Adrenal gland (tissue), 12 donors: Measurements from ENCODE around the gene ASTN2. TPM values are rescaled to one million over a fixed set of nuclear protein-coding genes. Genes with fewer than 3 reads are reported as not detected.
"Not testable (repeated sequence)": the region's sequence is repeated elsewhere in the genome, so short reads cannot be mapped to it uniquely, and the experiment has no call there.

Experiments
- DNase-seq, 7 donors: peaks; one replicate each; pipeline ENCODE4 v3.0.0-alpha.2; 2019 to 2020
- H3K27ac ChIP-seq, 5 donors: fragments of 200-600 bp; sonication (generic) in 4 of 5; 1 replicate in 3 of 5; 2 replicates in 2 of 5; pipeline versions ENCODE4 v1.5.1 to v1.8.0; 2016 to 2020; ENCODE audit warnings: mild to moderate bottlenecking in 1 of 5
- H3K27me3 ChIP-seq: fragments of 200-600 bp; 2 replicates; pipeline ENCODE4 v1.8.0; 2021
- H3K36me3 ChIP-seq, 2 donors: fragments of 200-600 bp; replicated peaks in 1 of 2; 1 replicate in 1 of 2; 2 replicates in 1 of 2; pipeline versions ENCODE4 v1.5.1 to v1.8.0; 2018 to 2022
- H3K4me1 ChIP-seq, 2 donors: fragments of 200-600 bp; replicated peaks in 1 of 2; 1 replicate in 1 of 2; 2 replicates in 1 of 2; pipeline versions ENCODE4 v1.5.1 to v1.8.0; 2018 to 2021
- H3K4me3 ChIP-seq, 4 donors: fragments of 200-600 bp; sonication (generic) in 3 of 4; one replicate each; pipeline ENCODE4 v1.5.1; 2016 to 2018
- H3K9me3 ChIP-seq, 3 donors: fragments of 200-600 bp; sonication (generic) in 1 of 3; replicated peaks in 1 of 3; 1 replicate in 2 of 3; 2 replicates in 1 of 3; pipeline versions ENCODE4 v1.5.1 to v1.8.0; 2016 to 2021
- CTCF ChIP-seq, 6 experiments: fragments of 450-650 bp in 4 of 6; fragments of 200-600 bp in 2 of 6; sonication (generic) in 1 of 6; IDR thresholded peaks; 1 replicate in 5 of 6; 2 replicates in 1 of 6; pipeline versions ENCODE4 v1.5.1 to v1.8.0; 2016 to 2021; ENCODE audit warnings: antibody characterized with exemption in 6 of 6, mild to moderate bottlenecking in 2 of 6, moderate library complexity in 1 of 6
- POLR2A ChIP-seq, 2 donors: fragments of 450-650 bp; IDR thresholded peaks; one replicate each; pipeline ENCODE4 v1.6.1; 2017; ENCODE audit warnings: antibody characterized with exemption in 2 of 2, mild to moderate bottlenecking in 2 of 2, moderate library complexity in 1 of 2
- WGBS, 4 donors: extraction: QIAGEN DNeasy Blood & Tissue Kit in 2 of 4; methylation state at CpG; one replicate each; pipeline versions ENCODE4 v1.1.5 to v1.1.7; 2013 to 2017; 5-methylcytosine and 5-hydroxymethylcytosine counted together
- intact Hi-C, 2 donors: fragments of 100-400 bp; cut with DNase I; formaldehyde crosslinking; loops; one replicate each; pipeline versions ENCODE4 v1.14.1 to v1.15.0; 2022 to 2023
- polyA plus RNA-seq, 3 donors: library from polyadenylated mRNA; stranded (reverse); fragments of 200-250 nt in 2 of 3; fragments of 350-450 nt in 1 of 3; fragmentation: Illumina TruSeq in 1 of 3; extraction: RNeasy Lipid Tissue Mini Kit (QIAGEN cat#74804) in 1 of 3; gene quantifications; one replicate each; pipeline ENCODE4 v1.2.3, GENCODE V29; 2013 to 2014
- total RNA-seq, 9 donors: library from RNA; depleted of rRNA in 4 of 9; stranded (reverse); fragments of >200 nt in 4 of 9; fragments of 120-200 nt in 1 of 9; fragmentation: NEBNext Ultra II Directional in 1 of 9; extraction: Animal tissue kit (Norgen Biotek cat#: 25700) in 1 of 9; gene quantifications; one replicate each; pipeline versions ENCODE4 v1.1.0 to v1.2.4, GENCODE V29; 2013 to 2023
- donor health status: healthy with polysubstance abuse.
- donor health status: Bipolar disorder and iron deficiency.
- donor health status: DM: yes; HTN: yes; CAD: no.
- donor health status: DM: no; HTN: no; CAD: no.
- donor health status: DM: no; HTN: no; CAD: no.
- donor health status: DM: yes; HTN: yes; CAD: no.

Gene ASTN2
- total and polyA plus RNA-seq, 12 donors = 2.5 to 15.6 (median 6.8) TPM

GRCh38 chr9:117073071-117073470 is 341.8 kb downstream of the ASTN2 start:
- H3K36me3 ChIP-seq = no peaks in the 10 kb centered on the region
- WGBS, 4 donors = 49 to 64% (median 58%) methylated on average over 4 of the region's 4 CpGs
- H3K27me3 ChIP-seq = no peaks in the 10 kb centered on the region
- no peak for TF ChIP-seq POLR2A (IDR thresholded peaks at IDR 0.05)
- TF ChIP-seq CTCF (IDR thresholded peaks at IDR 0.05) = no peak
- no peaks in the 10 kb centered on the region for H3K9me3 ChIP-seq
- intact Hi-C loops = no loop called here
- no peak for DNase-seq
- no peaks in the 10 kb centered on the region for H3K4me1 ChIP-seq
- H3K4me3 ChIP-seq = no peak overlapping the region
- no peak overlapping the region for H3K27ac ChIP-seq

GRCh38 chr9:117072216-117072615 is 342.6 kb downstream of the ASTN2 start:
- WGBS, 4 donors = 63 to 79% (median 65%) methylated on average over 3 of the region's 3 CpGs
- Histone ChIP-seq H3K4me3 (no peak overlapping the region), H3K27ac (no peak overlapping the region), H3K4me1 (no peaks in the 10 kb centered on the region), H3K9me3 (no peaks in the 10 kb centered on the region), H3K27me3 (no peaks in the 10 kb centered on the region), H3K36me3 (no peaks in the 10 kb centered on the region)
- DNase-seq = no peak
- TF ChIP-seq POLR2A (IDR thresholded peaks at IDR 0.05) = no peak
- TF ChIP-seq CTCF (IDR thresholded peaks at IDR 0.05) = no peak
- intact Hi-C loops = no loop called here

GRCh38 chr9:117071673-117072207 is 343.1 kb downstream of the ASTN2 start:
- H3K27ac ChIP-seq, H3K27me3 ChIP-seq, H3K4me3 ChIP-seq, DNase-seq, H3K4me1 ChIP-seq, H3K36me3 ChIP-seq, H3K9me3 ChIP-seq, intact Hi-C loops: not testable (repeated sequence)
- WGBS, 4 donors = 76 to 80% (median 79%) methylated on average over 15 to 23 of the region's 24 CpGs

- Histone ChIP-seq H3K9me3 (no peaks in the 10 kb centered on the region), H3K27ac (no peak overlapping the region), H3K27me3 (no peaks in the 10 kb centered on the region), H3K36me3 (no peaks in the 10 kb centered on the region), H3K4me3 (no peak overlapping the region), H3K4me1 (no peaks in the 10 kb centered on the region)
- intact Hi-C loops = no loop called here
- 50 to 75% (median 66%) methylated on average over 10 of the region's 10 CpGs for WGBS, 4 donors
- peak in 1 of 7 donors; percentile 61 for DNase-seq
- TF ChIP-seq POLR2A (IDR thresholded peaks at IDR 0.05) (no peak), CTCF (IDR thresholded peaks at IDR 0.05) (no peak)
Observed at GRCh38 chr9:117063721-117064471, 351.0 kb downstream of the ASTN2 start.

- intact Hi-C loops = no loop called here
- no peak for DNase-seq
- H3K4me3 ChIP-seq = no peak overlapping the region
Observed at GRCh38 chr9:117060963-117061362, 353.9 kb downstream of the ASTN2 start.

More at GRCh38 chr9:117060963-117061362, 353.9 kb downstream of the ASTN2 start:
- Histone ChIP-seq H3K4me1 (no peaks in the 10 kb centered on the region), H3K36me3 (no peaks in the 10 kb centered on the region), H3K9me3 (no peaks in the 10 kb centered on the region), H3K27ac (no peak overlapping the region), H3K27me3 (no peaks in the 10 kb centered on the region)
- TF ChIP-seq CTCF (IDR thresholded peaks at IDR 0.05) (no peak), POLR2A (IDR thresholded peaks at IDR 0.05) (no peak)
